ENCODE data around the gene SPAG6. TPM values are rescaled to one million over a fixed set of nuclear protein-coding genes. Genes with fewer than 3 reads are reported as not detected.
A peak's percentile ranks its signal among the peaks of the same experiment; 100 is the strongest.

The SPAG6 gene
- total RNA-seq, 1 experiment from 2014 or later = 0.79 TPM

DNA sequence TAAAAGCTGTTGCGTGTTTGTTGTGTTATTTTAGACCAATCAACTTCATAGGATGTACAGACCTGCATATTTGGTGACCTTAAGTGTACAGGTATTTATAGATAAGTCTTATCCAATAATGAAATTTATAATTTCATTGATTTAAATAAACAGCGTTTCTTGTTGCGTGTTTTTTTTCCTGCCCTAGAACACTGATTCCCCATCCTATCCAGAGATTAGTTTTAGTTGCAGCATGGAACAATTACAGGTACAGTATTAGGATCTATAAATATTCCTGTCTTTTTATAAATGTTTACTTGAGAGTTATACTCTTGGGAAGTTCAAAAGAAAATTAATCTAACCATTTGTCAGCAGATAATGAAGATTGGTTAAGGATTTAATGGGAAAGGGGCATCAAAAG, 26.5 kb upstream of the SPAG6 start:
- Histone ChIP-seq H3K27me3 (replicated peaks; ENCODE audit: control insufficient read depth, insufficient read depth, low read length) (no peaks in the 10 kb centered on the region), H3K4me3 (ENCODE audit: low read depth, low read length) (no peak overlapping the region), H3K36me3 (ENCODE audit: control insufficient read depth, insufficient read depth, low read length) (no peaks in the 10 kb centered on the region), H3K9me3 (no peaks in the 10 kb centered on the region), H3K4me1 (peaks cover 24% of the 10 kb centered on the region)
- no peak overlapping the region for H3K27ac Mint-ChIP-seq (ENCODE audit: unreplicated experiment)
- peaks cover 2% of the 10 kb centered on the region for H3K27me3 Mint-ChIP-seq (ENCODE audit: insufficient read depth, unreplicated experiment)
- intact Hi-C loops (cut with micrococcal nuclease; ENCODE audit: unreplicated experiment) = loop anchor here (10.0 kb wide), 1 partner anchor 214 kb away; no protein-coding TSS in a partner anchor
- H3K36me3 Mint-ChIP-seq (ENCODE audit: insufficient read depth, unreplicated experiment) = peaks cover 30% of the 10 kb centered on the region
- no peak for DNase-seq
- H3K9me3 Mint-ChIP-seq (ENCODE audit: unreplicated experiment) = no peaks in the 10 kb centered on the region
- CTCF ChIA-PET = no interaction called here
- BruUV-seq (replicated peaks) = no TSS peak
- POLR2A ChIA-PET = no interaction called here
- TF ChIP-seq, protein P1, sequence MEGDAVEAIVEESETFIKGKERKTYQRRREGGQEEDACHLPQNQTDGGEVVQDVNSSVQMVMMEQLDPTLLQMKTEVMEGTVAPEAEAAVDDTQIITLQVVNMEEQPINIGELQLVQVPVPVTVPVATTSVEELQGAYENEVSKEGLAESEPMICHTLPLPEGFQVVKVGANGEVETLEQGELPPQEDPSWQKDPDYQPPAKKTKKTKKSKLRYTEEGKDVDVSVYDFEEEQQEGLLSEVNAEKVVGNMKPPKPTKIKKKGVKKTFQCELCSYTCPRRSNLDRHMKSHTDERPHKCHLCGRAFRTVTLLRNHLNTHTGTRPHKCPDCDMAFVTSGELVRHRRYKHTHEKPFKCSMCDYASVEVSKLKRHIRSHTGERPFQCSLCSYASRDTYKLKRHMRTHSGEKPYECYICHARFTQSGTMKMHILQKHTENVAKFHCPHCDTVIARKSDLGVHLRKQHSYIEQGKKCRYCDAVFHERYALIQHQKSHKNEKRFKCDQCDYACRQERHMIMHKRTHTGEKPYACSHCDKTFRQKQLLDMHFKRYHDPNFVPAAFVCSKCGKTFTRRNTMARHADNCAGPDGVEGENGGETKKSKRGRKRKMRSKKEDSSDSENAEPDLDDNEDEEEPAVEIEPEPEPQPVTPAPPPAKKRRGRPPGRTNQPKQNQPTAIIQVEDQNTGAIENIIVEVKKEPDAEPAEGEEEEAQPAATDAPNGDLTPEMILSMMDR (IDR thresholded peaks at IDR 0.05; ENCODE audit: insufficient read depth in 1 of 2, low read depth in 1 of 2, low read length in 1 of 2, severe bottlenecking in 1 of 2, unreplicated experiment in 1 of 2) = no peak
- H3K4me3 Mint-ChIP-seq (ENCODE audit: unreplicated experiment) = peak overlapping the region; percentile 24
- peaks cover 12% of the 10 kb centered on the region for H3K4me1 Mint-ChIP-seq (ENCODE audit: low read depth, unreplicated experiment)

DNA sequence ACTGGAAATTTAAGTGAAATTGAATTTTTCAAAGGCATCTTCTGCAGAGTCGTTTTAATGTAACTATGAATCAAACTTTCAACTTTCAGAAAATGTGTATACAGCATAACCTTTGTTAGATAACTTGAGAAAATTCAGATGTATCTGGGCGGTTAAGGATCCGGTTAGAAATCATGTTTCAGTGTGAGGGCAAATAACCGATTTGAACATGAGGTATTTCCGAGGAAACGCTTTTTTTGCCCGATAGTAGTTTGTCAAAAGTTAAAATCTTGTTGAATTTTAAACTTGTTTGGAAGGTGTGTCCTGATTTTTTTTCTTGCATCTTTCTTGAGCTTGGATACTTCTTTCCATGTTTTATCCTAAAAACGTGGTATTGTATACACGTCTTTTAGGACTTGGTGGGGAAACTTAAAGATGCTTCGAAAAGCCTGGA, 25.7 kb upstream of the SPAG6 start:
- Histone ChIP-seq H3K27me3 (replicated peaks; ENCODE audit: control insufficient read depth, insufficient read depth, low read length) (no peaks in the 10 kb centered on the region), H3K4me3 (ENCODE audit: low read depth, low read length) (peak overlapping the region; percentile 90), H3K4me1 (peaks cover 32% of the 10 kb centered on the region), H3K36me3 (ENCODE audit: control insufficient read depth, insufficient read depth, low read length) (no peaks in the 10 kb centered on the region), H3K9me3 (no peaks in the 10 kb centered on the region)
- Mint-ChIP-seq H3K4me1 (ENCODE audit: low read depth, unreplicated experiment) (peaks cover 20% of the 10 kb centered on the region), H3K36me3 (ENCODE audit: insufficient read depth, unreplicated experiment) (peaks cover 30% of the 10 kb centered on the region), H3K9me3 (ENCODE audit: unreplicated experiment) (no peaks in the 10 kb centered on the region), H3K27me3 (ENCODE audit: insufficient read depth, unreplicated experiment) (peaks cover 2% of the 10 kb centered on the region), H3K4me3 (ENCODE audit: unreplicated experiment) (peak overlapping the region; percentile 88), H3K27ac (ENCODE audit: unreplicated experiment) (peak overlapping the region; percentile 88)
- TF ChIP-seq, protein P1 (IDR thresholded peaks at IDR 0.05; ENCODE audit: insufficient read depth in 1 of 2, low read depth in 1 of 2, low read length in 1 of 2, severe bottlenecking in 1 of 2, unreplicated experiment in 1 of 2) = no peak
- BruUV-seq (replicated peaks) = no TSS peak
- intact Hi-C loops (cut with micrococcal nuclease; ENCODE audit: unreplicated experiment) = loop anchor here (10.0 kb wide), 1 partner anchor 215 kb away; no protein-coding TSS in a partner anchor
- CTCF ChIA-PET = no interaction called here
- POLR2A ChIA-PET = no interaction called here
- no peak for DNase-seq

DNA sequence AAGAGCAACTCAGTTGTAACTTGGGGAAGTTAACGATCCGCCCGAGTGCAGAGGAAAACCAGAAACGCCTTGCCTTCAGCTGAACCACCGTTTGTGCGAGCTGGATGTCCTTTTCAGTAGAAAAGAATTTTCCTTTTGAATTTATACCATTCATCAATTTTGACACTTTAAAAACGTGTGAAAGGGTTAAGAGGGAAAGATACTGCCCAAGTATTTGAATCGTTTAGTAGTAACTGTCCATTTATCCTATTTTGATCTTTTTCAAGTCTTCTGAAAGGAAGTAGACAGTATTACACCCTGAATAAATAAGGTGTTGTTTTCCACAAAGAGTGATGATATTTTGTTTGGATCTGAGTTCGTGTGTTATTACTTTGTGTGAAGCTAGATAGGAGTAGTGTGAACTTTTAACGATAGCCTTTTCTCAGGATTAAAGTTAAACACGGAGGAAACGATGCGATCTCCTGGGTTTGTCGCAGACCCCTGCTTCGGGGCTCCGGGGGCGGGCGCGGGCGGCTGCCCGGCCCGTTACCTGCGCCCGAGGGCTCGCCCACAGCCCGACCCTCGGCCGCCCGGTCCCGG, 25.2 kb upstream of the SPAG6 start:
- H3K36me3 Mint-ChIP-seq (ENCODE audit: insufficient read depth, unreplicated experiment) = peaks cover 34% of the 10 kb centered on the region
- peaks cover 2% of the 10 kb centered on the region for H3K27me3 Mint-ChIP-seq (ENCODE audit: insufficient read depth, unreplicated experiment)
- H3K27me3 ChIP-seq (replicated peaks; ENCODE audit: control insufficient read depth, insufficient read depth, low read length) = no peaks in the 10 kb centered on the region
- no peak for DNase-seq
- peaks cover 25% of the 10 kb centered on the region for H3K4me1 Mint-ChIP-seq (ENCODE audit: low read depth, unreplicated experiment)
- no peaks in the 10 kb centered on the region for H3K36me3 ChIP-seq (ENCODE audit: control insufficient read depth, insufficient read depth, low read length)
- H3K4me3 Mint-ChIP-seq (ENCODE audit: unreplicated experiment) = peak overlapping the region; percentile 88
- ChIA-PET CTCF (no interaction called here), POLR2A (no interaction called here)
- H3K9me3 ChIP-seq = no peaks in the 10 kb centered on the region
- no TSS peak for BruUV-seq (replicated peaks)
- peaks cover 36% of the 10 kb centered on the region for H3K4me1 ChIP-seq
- TF ChIP-seq, protein P1 (IDR thresholded peaks at IDR 0.05; ENCODE audit: insufficient read depth in 1 of 2, low read depth in 1 of 2, low read length in 1 of 2, severe bottlenecking in 1 of 2, unreplicated experiment in 1 of 2) = no peak
- intact Hi-C loops (cut with micrococcal nuclease; ENCODE audit: unreplicated experiment) = loop anchor here (5.0 to 10.0 kb wide), 4 partner anchors 215 to 788 kb away; partner anchors contain the start of gene MLLT10
- no peaks in the 10 kb centered on the region for H3K9me3 Mint-ChIP-seq (ENCODE audit: unreplicated experiment)
- peak overlapping the region; percentile 90 for H3K4me3 ChIP-seq (ENCODE audit: low read depth, low read length)
- H3K27ac Mint-ChIP-seq (ENCODE audit: unreplicated experiment) = peak overlapping the region; percentile 88

Measured in Caco-2 (cell line).